WTC11 (cell line): ENCODE measurements around the gene ELOF1. TPM values are rescaled to one million over a fixed set of nuclear protein-coding genes. Genes with fewer than 3 reads are reported as not detected.

ENCODE experiments used
- ATAC-seq: fragments of 200-7000 bp; cut with Tn5 transposase; 2 replicates; pipeline ENCODE4 v1.10.0; 2021; ENCODE audit warnings: mild to moderate bottlenecking, moderate library complexity
- CTCF ChIA-PET: fragments of 300-600 bp; sonication (Branson Sonifier 250); formaldehyde crosslinking; loops from one replicate; lab custom pipeline; 2021; ENCODE audit warnings: antibody characterized with exemption; lab: Charles Lee
- POLR2A ChIA-PET: fragments of 350-600 bp; sonication (Branson Sonifier 250); formaldehyde crosslinking; loops from one replicate; lab custom pipeline; 2021; ENCODE audit warnings: antibody characterized with exemption; lab: Charles Lee
- DNase-seq: peaks from one replicate; pipeline ENCODE4 v3.0.0; 2021; ENCODE audit warnings: low spot score
- H3K27ac Mint-ChIP-seq: 2 replicates; pipeline ENCODE4 v1.8.0; 2021; ENCODE audit warnings: mixed read lengths
- H3K27me3 Mint-ChIP-seq: 2 replicates; pipeline ENCODE4 v1.8.0; 2021; ENCODE audit warnings: low read depth, mild to moderate bottlenecking, moderate library complexity, mixed read lengths
- H3K36me3 Mint-ChIP-seq: 2 replicates; pipeline ENCODE4 v1.8.0; 2021; ENCODE audit warnings: mixed read lengths
- H3K4me1 Mint-ChIP-seq: 2 replicates; pipeline ENCODE4 v1.8.0; 2022; ENCODE audit warnings: mixed read lengths
- H3K4me3 Mint-ChIP-seq: 2 replicates; pipeline ENCODE4 v1.8.0; 2021; ENCODE audit warnings: mild to moderate bottlenecking, moderate library complexity, mixed read lengths
- H3K9me3 Mint-ChIP-seq: 2 replicates; pipeline ENCODE4 v1.8.0; 2021; ENCODE audit warnings: mixed read lengths
- CBFB ChIP-seq: sonication (generic); formaldehyde crosslinking; IDR thresholded peaks from 2 replicates; pipeline ENCODE4 v1.8.1; 2022; ENCODE audit warnings: mild to moderate bottlenecking, low read depth, missing genetic modification reagents
- ERG ChIP-seq: fragments of 250-450 bp; sonication (Bioruptor Pico); IDR thresholded peaks from 2 replicates; pipeline ENCODE4 v1.8.0; 2021; ENCODE audit warnings: mild to moderate bottlenecking
- ESRRA ChIP-seq: sonication (generic); formaldehyde crosslinking; IDR thresholded peaks from 2 replicates; pipeline ENCODE4 v1.8.1; 2022; ENCODE audit warnings: mild to moderate bottlenecking, missing genetic modification reagents, borderline replicate concordance
- GABPB1 ChIP-seq: sonication (generic); formaldehyde crosslinking; IDR thresholded peaks from 2 replicates; pipeline ENCODE4 v1.8.1; 2023; ENCODE audit warnings: mild to moderate bottlenecking, missing genetic modification reagents
- GRHL2 ChIP-seq: fragments of 250-450 bp; sonication (Bioruptor Pico); IDR thresholded peaks from 2 replicates; pipeline ENCODE4 v1.8.0; 2022; ENCODE audit warnings: mild to moderate bottlenecking, moderate library complexity; ENCODE audit not compliant: insufficient replicate concordance, severe bottlenecking
- MXD4 ChIP-seq: fragments of 250-450 bp; sonication (Bioruptor Pico); IDR thresholded peaks from 2 replicates; pipeline ENCODE4 v1.8.0; 2021; ENCODE audit warnings: mild to moderate bottlenecking, moderate library complexity, borderline replicate concordance
- NR1H2 ChIP-seq: sonication (generic); formaldehyde crosslinking; IDR thresholded peaks from 2 replicates; pipeline ENCODE4 v1.9.0; 2021; ENCODE audit warnings: mild to moderate bottlenecking, moderate library complexity, missing genetic modification reagents
- OVOL2 ChIP-seq: fragments of 250-450 bp; sonication (Bioruptor Pico); IDR thresholded peaks from 2 replicates; pipeline ENCODE4 v1.9.0; 2021; ENCODE audit warnings: mild to moderate bottlenecking, borderline replicate concordance
- PRDM15 ChIP-seq: sonication (generic); formaldehyde crosslinking; IDR thresholded peaks from 2 replicates; pipeline ENCODE4 v1.8.0; 2022; ENCODE audit warnings: missing genetic modification reagents
- PRRX2 ChIP-seq: fragments of 250-450 bp; sonication (Bioruptor Pico); IDR thresholded peaks from 2 replicates; pipeline ENCODE4 v1.8.0; 2021; ENCODE audit warnings: mild to moderate bottlenecking
- SMAD4 ChIP-seq: sonication (generic); formaldehyde crosslinking; IDR thresholded peaks from 2 replicates; pipeline ENCODE4 v1.8.0; 2022; ENCODE audit warnings: mild to moderate bottlenecking, missing genetic modification reagents
- STAT6 ChIP-seq: sonication (generic); formaldehyde crosslinking; conservative IDR thresholded peaks from 2 replicates; pipeline ENCODE4 v1.8.1; 2023; ENCODE audit warnings: mild to moderate bottlenecking, low read depth, missing genetic modification reagents, moderate library complexity
- ZNF138 ChIP-seq: sonication (generic); formaldehyde crosslinking; conservative IDR thresholded peaks from 2 replicates; pipeline ENCODE4 v1.8.1; 2022; ENCODE audit warnings: mild to moderate bottlenecking, moderate library complexity, missing genetic modification reagents
- ZNF232 ChIP-seq: sonication (generic); formaldehyde crosslinking; IDR thresholded peaks from 2 replicates; pipeline ENCODE4 v1.8.0; 2022; ENCODE audit warnings: mild to moderate bottlenecking, missing genetic modification reagents
- ZNF423 ChIP-seq: fragments of 250-450 bp; sonication (Bioruptor Pico); IDR thresholded peaks from 2 replicates; pipeline ENCODE4 v2.1.2; 2022; ENCODE audit warnings: mild to moderate bottlenecking, moderate library complexity
- total RNA-seq: library from RNA; stranded (reverse); gene quantifications from 3 replicates; pipeline ENCODE4 v1.2.3, GENCODE V29; 2021
- TF ChIP-seq, protein P1 (sequence below): sonication (generic); formaldehyde crosslinking; IDR thresholded peaks from 2 replicates; pipeline ENCODE4 v1.8.1; 2023; ENCODE audit warnings: mild to moderate bottlenecking, moderate library complexity, missing genetic modification reagents
- TF ChIP-seq, protein P2 (sequence below): sonication (generic); formaldehyde crosslinking; IDR thresholded peaks from 2 replicates; pipeline ENCODE4 v1.8.0; 2023; ENCODE audit warnings: missing genetic modification reagents
- TF ChIP-seq, protein P3 (sequence below): sonication (generic); formaldehyde crosslinking; IDR thresholded peaks from 2 replicates; pipeline ENCODE4 v1.8.0; 2023; ENCODE audit warnings: mild to moderate bottlenecking, missing genetic modification reagents
- TF ChIP-seq, protein P4 (sequence below): sonication (generic); formaldehyde crosslinking; IDR thresholded peaks from 2 replicates; pipeline ENCODE4 v1.8.0; 2022; ENCODE audit warnings: mild to moderate bottlenecking, missing genetic modification reagents

Gene ELOF1
- total RNA-seq, 1 experiment from 2014 or later = 86.0 TPM

- no peaks in the 10 kb centered on the region for H3K27me3 Mint-ChIP-seq
- peak overlapping the region; percentile 67 for H3K4me3 Mint-ChIP-seq
- DNase-seq = no peak
- POLR2A ChIA-PET = no interaction called here
- H3K4me1 Mint-ChIP-seq = peaks cover 25% of the 10 kb centered on the region
- CTCF ChIA-PET = no interaction called here
- no peak for ATAC-seq
- H3K9me3 Mint-ChIP-seq = no peaks in the 10 kb centered on the region
- TF ChIP-seq, protein P1, sequence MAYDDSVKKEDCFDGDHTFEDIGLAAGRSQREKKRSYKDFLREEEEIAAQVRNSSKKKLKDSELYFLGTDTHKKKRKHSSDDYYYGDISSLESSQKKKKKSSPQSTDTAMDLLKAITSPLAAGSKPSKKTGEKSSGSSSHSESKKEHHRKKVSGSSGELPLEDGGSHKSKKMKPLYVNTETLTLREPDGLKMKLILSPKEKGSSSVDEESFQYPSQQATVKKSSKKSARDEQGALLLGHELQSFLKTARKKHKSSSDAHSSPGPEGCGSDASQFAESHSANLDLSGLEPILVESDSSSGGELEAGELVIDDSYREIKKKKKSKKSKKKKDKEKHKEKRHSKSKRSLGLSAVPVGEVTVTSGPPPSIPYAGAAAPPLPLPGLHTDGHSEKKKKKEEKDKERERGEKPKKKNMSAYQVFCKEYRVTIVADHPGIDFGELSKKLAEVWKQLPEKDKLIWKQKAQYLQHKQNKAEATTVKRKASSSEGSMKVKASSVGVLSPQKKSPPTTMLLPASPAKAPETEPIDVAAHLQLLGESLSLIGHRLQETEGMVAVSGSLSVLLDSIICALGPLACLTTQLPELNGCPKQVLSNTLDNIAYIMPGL (CRISPR knock-in tag) = no peak
- TF ChIP-seq NR1H2 (CRISPR knock-in tag) = no peak
- TF ChIP-seq GRHL2 = no peak
- TF ChIP-seq, protein P2, sequence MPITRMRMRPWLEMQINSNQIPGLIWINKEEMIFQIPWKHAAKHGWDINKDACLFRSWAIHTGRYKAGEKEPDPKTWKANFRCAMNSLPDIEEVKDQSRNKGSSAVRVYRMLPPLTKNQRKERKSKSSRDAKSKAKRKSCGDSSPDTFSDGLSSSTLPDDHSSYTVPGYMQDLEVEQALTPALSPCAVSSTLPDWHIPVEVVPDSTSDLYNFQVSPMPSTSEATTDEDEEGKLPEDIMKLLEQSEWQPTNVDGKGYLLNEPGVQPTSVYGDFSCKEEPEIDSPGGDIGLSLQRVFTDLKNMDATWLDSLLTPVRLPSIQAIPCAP (CRISPR knock-in tag) = no peak
- TF ChIP-seq, protein P3, sequence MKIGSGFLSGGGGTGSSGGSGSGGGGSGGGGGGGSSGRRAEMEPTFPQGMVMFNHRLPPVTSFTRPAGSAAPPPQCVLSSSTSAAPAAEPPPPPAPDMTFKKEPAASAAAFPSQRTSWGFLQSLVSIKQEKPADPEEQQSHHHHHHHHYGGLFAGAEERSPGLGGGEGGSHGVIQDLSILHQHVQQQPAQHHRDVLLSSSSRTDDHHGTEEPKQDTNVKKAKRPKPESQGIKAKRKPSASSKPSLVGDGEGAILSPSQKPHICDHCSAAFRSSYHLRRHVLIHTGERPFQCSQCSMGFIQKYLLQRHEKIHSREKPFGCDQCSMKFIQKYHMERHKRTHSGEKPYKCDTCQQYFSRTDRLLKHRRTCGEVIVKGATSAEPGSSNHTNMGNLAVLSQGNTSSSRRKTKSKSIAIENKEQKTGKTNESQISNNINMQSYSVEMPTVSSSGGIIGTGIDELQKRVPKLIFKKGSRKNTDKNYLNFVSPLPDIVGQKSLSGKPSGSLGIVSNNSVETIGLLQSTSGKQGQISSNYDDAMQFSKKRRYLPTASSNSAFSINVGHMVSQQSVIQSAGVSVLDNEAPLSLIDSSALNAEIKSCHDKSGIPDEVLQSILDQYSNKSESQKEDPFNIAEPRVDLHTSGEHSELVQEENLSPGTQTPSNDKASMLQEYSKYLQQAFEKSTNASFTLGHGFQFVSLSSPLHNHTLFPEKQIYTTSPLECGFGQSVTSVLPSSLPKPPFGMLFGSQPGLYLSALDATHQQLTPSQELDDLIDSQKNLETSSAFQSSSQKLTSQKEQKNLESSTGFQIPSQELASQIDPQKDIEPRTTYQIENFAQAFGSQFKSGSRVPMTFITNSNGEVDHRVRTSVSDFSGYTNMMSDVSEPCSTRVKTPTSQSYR (CRISPR knock-in tag) = no peak
- no peak for TF ChIP-seq SMAD4 (CRISPR knock-in tag)
- TF ChIP-seq STAT6 (CRISPR knock-in tag) = no peak
- TF ChIP-seq ZNF423 (CRISPR knock-in tag) = no peak
- TF ChIP-seq GABPB1 = no peak
- TF ChIP-seq ZNF138 (CRISPR knock-in tag) = no peak
- no peak for TF ChIP-seq ERG
- TF ChIP-seq, protein P4, sequence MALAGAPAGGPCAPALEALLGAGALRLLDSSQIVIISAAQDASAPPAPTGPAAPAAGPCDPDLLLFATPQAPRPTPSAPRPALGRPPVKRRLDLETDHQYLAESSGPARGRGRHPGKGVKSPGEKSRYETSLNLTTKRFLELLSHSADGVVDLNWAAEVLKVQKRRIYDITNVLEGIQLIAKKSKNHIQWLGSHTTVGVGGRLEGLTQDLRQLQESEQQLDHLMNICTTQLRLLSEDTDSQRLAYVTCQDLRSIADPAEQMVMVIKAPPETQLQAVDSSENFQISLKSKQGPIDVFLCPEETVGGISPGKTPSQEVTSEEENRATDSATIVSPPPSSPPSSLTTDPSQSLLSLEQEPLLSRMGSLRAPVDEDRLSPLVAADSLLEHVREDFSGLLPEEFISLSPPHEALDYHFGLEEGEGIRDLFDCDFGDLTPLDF = no peak
- TF ChIP-seq CBFB (CRISPR knock-in tag) = no peak
- TF ChIP-seq MXD4 (CRISPR knock-in tag) = no peak
- no peak for TF ChIP-seq PRRX2 (CRISPR knock-in tag)
- no peak for TF ChIP-seq ZNF232 (CRISPR knock-in tag)
- no peak for TF ChIP-seq ESRRA (CRISPR knock-in tag)
- TF ChIP-seq PRDM15 (CRISPR knock-in tag) = no peak
- no peak for TF ChIP-seq OVOL2 (CRISPR knock-in tag)
- peaks cover 32% of the 10 kb centered on the region for H3K36me3 Mint-ChIP-seq
- peak overlapping the region; percentile 57 for H3K27ac Mint-ChIP-seq
Observed at GRCh38 chr19:11598746-11599145, 39.7 kb upstream of the ELOF1 start.
